Muscle layer of duodenum (tissue), 2 donors: ENCODE data around the gene SYNJ2.

Experiments used
- H3K27ac ChIP-seq: one replicate; pipeline ENCODE4 v1.7.0; 2013; ENCODE audit warnings: mild to moderate bottlenecking, low read length
- H3K27me3 ChIP-seq: one replicate; pipeline ENCODE4 v1.7.0; 2013; ENCODE audit warnings: low read depth, mild to moderate bottlenecking, control low read depth, low read length
- H3K36me3 ChIP-seq, 2 donors: one replicate each; pipeline ENCODE4 v1.7.0; 2013; ENCODE audit warnings: low read length in 2 of 2, control low read depth in 1 of 2, mild to moderate bottlenecking in 1 of 2; ENCODE audit not compliant: insufficient read depth in 2 of 2, control insufficient read depth in 1 of 2
- H3K4me1 ChIP-seq, 2 donors: one replicate each; pipeline ENCODE4 v1.7.0; 2013; ENCODE audit warnings: low read length in 2 of 2, mild to moderate bottlenecking in 2 of 2, control low read depth in 1 of 2, moderate library complexity in 1 of 2; ENCODE audit not compliant: insufficient read depth in 2 of 2, control insufficient read depth in 1 of 2
- H3K4me3 ChIP-seq, 2 donors: one replicate each; pipeline ENCODE4 v1.7.0; 2013; ENCODE audit warnings: low read length in 2 of 2, low read depth in 1 of 2, mild to moderate bottlenecking in 1 of 2
- H3K9me3 ChIP-seq, 2 donors: one replicate each; pipeline ENCODE4 v1.7.0; 2013; ENCODE audit warnings: low read length in 2 of 2, control low read depth in 1 of 2, mild to moderate bottlenecking in 1 of 2; ENCODE audit not compliant: control insufficient read depth in 1 of 2
- donor health status: healthy.

Gene SYNJ2

DNA sequence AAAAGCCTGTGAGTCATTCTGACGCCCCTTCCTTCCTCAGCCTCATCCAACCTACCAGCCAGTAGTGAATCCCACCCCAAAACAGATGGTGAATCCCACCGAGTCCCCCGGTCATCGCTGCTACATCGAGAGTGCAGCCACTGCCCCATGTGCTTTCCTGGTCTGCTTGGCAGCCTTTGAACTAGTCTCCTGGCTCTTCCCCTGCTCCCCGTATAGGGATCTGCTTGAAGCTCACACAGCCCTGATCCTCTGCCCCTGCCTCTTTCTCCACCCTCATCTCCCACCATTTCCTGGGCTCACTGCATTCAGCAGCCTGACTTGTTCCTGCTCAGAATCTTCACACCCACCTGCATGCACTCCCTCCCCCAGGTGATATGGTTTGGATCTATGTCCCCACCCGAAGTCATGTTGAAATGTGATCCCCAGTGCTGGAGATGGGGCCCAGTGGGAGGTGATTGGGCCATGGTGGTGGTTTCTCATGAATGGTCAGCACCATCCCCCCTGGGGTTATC, 14.6 kb downstream of the SYNJ2 start:
- H3K27ac ChIP-seq, result no peak overlapping the region

DNA sequence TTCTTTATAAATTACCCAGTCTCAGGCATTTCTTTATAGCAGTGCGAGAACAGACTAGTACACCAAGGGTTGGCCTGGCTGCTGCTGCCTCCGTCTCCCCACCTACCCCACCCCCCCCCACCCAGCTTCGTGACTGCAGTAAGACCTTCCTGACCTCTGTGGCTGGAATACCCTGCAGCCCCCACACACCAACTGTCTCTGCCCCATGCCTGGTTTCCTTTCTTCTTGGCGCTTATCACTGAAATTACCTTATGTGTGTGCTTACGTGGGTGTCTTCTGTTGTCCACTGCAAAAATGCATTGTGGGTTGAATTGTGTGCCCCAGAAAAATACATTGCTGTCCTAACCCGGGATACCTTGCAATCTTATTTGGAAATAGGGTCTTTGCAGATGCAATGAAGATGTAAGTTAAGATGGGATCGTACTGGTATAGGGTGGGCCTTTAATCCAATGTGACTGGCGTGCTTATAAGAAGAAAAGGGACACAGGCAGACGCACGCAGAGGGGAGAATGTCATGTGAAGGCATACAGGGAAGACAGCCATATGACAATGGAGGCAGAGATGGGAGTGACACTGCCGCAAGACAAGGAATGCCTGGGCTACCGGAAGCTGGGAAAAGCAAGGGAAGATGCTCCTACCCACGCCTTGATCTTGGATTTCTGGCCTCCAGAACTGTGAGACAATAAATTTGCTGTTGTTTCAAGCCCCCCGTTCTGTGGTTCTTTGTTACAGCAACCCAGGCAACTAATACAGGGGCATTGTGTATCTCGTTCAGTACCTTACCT, 15.4 kb downstream of the SYNJ2 start:
- no peak overlapping the region for H3K4me3 ChIP-seq
- no peaks in the 10 kb centered on the region for H3K36me3 ChIP-seq
- no peaks in the 10 kb centered on the region for H3K9me3 ChIP-seq
- H3K27me3 ChIP-seq, result no peaks in the 10 kb centered on the region
- no peak overlapping the region for H3K27ac ChIP-seq
- H3K4me1 ChIP-seq, result peaks cover 0 to 13% of the 10 kb centered on the region in 2 donors

More for the DNA sequence above, 14.6 kb downstream of the SYNJ2 start:
- Histone ChIP-seq H3K4me1 (peaks cover 0 to 11% of the 10 kb centered on the region in 2 donors), H3K9me3 (no peaks in the 10 kb centered on the region), H3K27me3 (no peaks in the 10 kb centered on the region), H3K36me3 (no peaks in the 10 kb centered on the region), H3K4me3 (no peak overlapping the region)

DNA sequence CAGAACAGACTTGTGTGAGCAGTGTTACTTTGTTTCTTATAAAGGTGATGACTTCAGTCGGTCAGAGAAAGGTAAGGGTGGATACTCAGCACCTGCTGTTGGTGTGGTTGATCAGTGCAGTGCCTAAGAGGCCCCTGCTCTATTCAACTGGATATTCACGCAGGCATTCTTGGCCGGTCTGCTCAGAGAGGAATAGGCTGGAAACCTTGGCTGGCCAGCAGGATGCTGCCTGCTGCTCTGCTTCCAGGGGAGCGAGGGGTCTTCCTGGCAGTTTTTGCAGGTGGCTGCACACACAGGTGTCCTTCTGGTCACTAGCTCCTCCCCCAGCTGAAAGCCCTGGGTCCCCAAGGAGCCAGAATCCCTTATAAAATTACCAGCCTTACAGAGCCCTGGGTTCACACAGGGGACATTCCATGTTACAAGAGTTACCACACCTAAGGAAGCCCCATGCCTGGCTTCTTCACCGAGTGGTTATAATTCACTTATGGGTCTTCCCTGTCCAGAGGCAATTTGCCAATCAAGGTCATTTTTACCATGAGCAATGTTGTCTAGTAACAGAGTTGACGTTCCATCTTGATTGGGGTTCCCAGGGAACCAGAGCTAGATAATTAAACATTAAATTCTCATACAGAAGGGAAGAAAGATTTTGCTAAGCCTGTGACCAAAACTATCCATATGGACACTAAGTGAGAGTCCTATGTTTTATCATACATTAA, 16.4 kb downstream of the SYNJ2 start:
- Histone ChIP-seq H3K27ac (no peak overlapping the region), H3K9me3 (no peaks in the 10 kb centered on the region), H3K27me3 (no peaks in the 10 kb centered on the region), H3K36me3 (peaks cover 0 to 2% of the 10 kb centered on the region in 2 donors), H3K4me1 (peaks cover 8 to 22% of the 10 kb centered on the region in 2 donors), H3K4me3 (no peak overlapping the region)

DNA sequence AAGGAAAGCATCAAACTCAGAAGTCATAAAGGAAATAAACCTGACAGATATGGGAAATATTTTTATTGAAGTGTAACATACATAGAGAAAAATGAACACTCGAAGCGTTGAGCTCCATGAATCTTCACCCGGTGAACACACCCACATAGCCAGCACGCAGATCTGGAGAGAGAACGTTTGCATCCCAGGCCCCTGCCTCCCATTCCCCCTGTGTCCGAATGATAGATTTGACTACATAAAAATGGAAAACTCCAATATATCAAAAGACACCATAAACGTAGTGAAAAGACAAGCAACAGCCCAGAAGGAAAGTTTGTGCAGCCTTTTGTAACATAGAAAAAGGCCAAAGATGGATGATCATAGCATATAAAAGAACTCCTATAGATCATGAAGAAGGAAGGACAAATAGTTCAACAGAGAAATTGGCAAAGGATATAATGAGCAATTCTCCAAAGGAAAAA, 17.1 kb downstream of the SYNJ2 start:
- H3K9me3 ChIP-seq, result no peaks in the 10 kb centered on the region

DNA sequence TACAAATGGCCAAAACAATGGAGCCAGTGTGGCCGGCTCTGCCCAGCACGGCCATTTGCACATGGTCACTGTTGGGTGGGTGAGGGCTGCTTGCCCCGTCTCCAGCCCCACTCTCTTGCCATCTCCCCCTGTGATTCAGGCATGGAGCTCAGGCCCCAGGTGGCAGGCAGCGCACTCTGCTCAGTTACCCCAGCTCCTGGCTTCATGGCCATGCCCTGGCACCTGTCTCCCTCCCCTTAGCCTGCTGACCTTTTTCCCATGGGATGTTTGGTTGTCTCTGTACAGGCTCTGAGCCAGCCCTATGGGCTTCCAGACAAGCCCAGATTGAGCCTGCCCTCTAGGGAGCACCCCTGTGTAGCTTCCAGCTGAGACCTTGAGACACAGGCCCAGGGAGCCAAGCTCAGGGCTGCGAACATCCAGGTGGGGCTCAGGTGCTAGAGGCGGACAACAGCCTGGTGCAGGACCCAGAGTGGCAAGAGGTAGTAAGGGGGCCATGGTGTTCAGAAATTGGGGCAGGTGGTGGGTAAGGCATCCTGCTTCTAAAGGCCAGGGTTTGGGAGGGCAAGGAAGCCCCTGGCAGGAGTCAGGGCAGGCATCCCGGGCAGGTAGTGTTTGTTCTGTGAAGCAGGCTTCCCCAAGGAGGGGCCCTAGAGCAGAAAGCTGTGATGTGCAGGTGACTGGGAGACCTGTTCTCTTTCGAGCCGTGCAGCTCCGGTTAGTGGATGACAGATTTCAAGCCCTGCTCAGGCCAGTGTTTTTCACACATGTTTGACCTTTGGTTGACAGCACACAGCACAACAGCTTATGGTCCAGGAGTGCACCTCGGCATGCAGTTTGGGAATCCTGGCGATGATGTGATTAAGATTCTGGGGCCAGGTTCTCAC, 17.7 kb downstream of the SYNJ2 start:
- Histone ChIP-seq H3K27me3 (no peaks in the 10 kb centered on the region), H3K4me1 (peaks cover 19 to 29% of the 10 kb centered on the region in 2 donors), H3K27ac (no peak overlapping the region), H3K4me3 (no peak overlapping the region), H3K9me3 (no peaks in the 10 kb centered on the region), H3K36me3 (peaks cover 0 to 10% of the 10 kb centered on the region in 2 donors)

More for the DNA sequence above, 17.1 kb downstream of the SYNJ2 start:
- no peak overlapping the region for H3K4me3 ChIP-seq
- H3K4me1 ChIP-seq, result peaks cover 13 to 29% of the 10 kb centered on the region in 2 donors
- H3K36me3 ChIP-seq, result peaks cover 0 to 6% of the 10 kb centered on the region in 2 donors
- no peaks in the 10 kb centered on the region for H3K27me3 ChIP-seq
- no peak overlapping the region for H3K27ac ChIP-seq

DNA sequence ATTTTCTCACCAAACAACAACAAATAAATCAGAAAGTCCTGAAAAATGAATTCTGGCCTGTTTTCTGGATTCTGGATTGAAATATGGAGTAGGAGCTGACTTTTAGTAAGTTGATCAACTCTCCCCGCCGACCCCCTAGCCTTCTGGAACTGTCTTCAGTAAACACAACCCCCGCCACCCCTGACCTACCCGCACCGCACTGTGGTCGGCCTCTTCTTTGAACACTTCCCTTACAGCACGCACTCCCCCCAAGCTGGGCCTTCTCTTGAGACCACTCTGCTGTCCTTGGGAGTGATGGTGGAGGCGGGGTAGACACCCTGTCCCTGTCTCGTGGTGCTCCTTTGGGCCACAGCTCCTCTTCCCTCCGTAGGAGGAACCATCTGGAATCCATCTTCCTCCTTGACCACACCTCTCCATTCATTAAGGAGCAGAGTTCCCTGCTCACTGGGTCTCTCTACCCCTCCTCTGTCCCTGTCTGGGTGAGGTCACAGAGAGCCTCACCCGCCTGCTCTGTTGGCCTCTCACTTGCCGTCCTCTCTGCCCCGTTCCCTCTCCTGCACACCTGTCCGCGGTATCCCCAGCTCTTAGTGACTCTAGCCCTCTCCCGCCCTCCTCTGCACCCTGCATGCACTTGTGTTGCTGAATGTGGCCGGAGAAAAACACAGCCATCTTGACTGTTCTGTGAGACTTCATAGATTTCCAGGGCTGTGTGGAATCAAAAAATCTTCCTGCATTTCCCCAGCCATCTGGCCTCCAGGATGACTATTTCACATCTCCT, 19.1 kb downstream of the SYNJ2 start:
- Histone ChIP-seq H3K27ac (no peak overlapping the region), H3K9me3 (no peaks in the 10 kb centered on the region), H3K27me3 (no peaks in the 10 kb centered on the region), H3K4me1 (peaks cover 23 to 29% of the 10 kb centered on the region in 2 donors), H3K4me3 (no peak overlapping the region), H3K36me3 (peaks cover 0 to 10% of the 10 kb centered on the region in 2 donors)

DNA sequence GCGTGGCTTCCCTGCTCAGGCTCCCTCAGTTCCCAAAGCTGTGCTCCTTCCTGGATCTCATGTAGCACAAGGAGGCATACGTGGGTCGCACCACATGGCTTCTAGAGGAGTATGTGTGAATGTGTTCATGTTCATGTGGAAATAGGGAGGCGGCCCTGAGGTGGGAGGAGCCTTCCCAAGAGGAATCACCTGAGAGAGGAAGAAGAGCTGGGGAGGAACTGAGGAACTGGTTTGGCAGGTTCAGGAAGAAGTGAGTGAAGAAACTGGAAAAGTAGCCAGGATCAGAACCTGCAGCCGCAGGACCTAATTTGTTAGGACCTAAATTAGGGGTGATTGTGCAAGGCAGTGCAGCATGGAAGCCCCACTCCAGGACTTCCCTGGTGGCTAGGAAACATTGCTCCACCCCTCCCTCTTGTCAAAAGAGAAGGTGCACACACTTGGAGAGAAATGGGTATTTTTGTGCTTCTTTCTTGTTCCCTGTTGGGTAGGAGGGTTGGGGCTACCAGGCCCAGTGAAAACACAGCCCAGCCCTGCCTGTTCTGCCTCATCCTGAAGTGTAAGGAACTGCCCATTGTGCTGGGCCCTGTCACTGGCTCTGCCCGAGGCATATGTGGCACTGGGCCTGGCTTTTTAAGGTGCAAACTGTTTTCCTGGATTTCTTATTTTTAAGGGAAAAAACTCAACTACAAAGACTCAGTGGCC, 20.7 kb downstream of the SYNJ2 start:
- Histone ChIP-seq H3K4me1 (peaks cover 23 to 29% of the 10 kb centered on the region in 2 donors), H3K36me3 (peaks cover 0 to 10% of the 10 kb centered on the region in 2 donors), H3K4me3 (no peak overlapping the region), H3K9me3 (no peaks in the 10 kb centered on the region), H3K27ac (peak overlapping the region; percentile 80), H3K27me3 (no peaks in the 10 kb centered on the region)

DNA sequence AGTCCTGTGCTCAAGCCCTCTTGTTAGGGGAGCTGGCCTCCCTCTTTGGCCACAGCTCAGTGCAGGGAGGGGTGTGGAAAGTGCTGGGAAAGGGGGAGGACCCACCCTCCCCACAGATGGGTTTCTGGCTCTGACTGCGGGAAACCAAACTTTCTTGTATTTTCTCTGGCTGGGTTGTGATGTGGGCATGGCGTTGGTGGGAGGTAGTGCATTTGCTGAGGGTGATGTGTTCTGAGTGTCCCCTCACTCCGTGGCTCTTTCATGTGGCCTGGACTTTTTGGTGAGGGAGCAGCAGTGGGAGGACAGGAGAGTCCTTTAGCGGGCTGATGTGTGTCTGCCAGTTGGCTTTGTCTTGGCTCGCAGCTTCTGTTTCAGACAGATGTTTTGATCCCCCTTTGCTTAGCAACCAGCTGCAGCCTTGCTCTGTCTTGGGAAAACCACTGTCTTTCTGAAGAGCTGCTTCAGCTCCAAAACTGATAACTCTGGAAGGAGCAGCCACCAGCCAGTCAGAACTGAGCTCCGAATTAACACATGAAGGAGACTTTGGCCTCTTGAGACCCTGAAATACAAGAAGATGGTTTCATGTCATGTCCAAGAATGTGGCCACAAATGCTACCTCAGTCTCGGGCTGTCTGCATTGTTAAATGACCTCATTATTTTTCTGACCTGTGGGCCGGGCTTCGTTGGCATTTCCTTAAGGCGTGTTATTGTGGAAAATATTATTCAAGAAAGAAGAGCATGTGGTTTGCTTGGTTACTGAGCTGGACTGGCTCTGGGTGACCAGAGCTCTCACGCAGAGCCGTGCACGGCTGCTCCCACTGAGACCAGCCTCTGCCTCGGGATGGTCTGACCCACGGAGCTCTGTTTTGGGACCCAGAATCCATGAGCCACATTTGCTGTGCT, 21.5 kb downstream of the SYNJ2 start:
- no peaks in the 10 kb centered on the region for H3K27me3 ChIP-seq
- no peaks in the 10 kb centered on the region for H3K9me3 ChIP-seq
- peaks cover 23 to 29% of the 10 kb centered on the region in 2 donors for H3K4me1 ChIP-seq
- no peak overlapping the region for H3K4me3 ChIP-seq
- H3K36me3 ChIP-seq, result peaks cover 0 to 10% of the 10 kb centered on the region in 2 donors
- H3K27ac ChIP-seq, result peak overlapping the region; percentile 80

DNA sequence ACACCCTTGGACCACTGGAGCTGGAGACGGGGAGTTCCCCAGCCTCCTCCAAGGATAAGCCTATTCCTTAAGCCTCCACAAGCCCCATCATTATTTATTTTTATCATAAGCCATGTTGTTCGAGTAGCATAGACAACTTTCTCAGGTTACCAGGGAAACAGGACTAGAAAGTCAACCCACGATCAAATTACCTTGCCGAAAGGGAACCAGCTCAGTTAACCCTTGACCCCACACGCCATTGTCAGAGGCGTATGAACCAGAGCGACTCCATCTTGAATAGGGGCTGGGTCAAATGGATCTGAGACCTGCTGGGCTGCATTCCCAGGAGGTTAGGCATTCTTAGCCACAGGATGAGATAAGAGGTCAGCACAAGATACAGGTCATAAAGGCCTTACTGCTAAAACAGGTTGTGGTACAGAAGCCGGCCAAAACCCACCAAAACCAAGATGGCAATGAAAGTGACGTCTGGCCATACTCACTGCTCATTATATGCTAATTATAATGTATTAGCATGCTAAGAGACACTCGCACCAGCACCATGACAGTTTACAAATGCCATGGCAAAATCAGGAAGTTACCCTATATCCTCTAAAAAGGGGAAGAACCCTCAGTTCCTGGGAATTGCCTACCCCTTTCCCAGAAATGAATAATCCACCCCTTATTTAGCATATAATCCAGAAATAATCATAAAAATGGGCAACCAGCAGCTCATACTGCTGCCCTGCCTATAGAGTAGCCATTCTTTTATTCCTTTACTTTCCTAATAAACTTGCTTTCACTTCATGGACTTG, 22.4 kb downstream of the SYNJ2 start:
- no peaks in the 10 kb centered on the region for H3K27me3 ChIP-seq
- H3K9me3 ChIP-seq, result no peaks in the 10 kb centered on the region
- H3K4me1 ChIP-seq, result peaks cover 29 to 32% of the 10 kb centered on the region in 2 donors
- no peak overlapping the region for H3K4me3 ChIP-seq
- H3K27ac ChIP-seq, result peak overlapping the region; percentile 80
- H3K36me3 ChIP-seq, result peaks cover 4 to 10% of the 10 kb centered on the region in 2 donors
